ENCODE results near the gene ZNF384.

The ZNF384 gene

DNA sequence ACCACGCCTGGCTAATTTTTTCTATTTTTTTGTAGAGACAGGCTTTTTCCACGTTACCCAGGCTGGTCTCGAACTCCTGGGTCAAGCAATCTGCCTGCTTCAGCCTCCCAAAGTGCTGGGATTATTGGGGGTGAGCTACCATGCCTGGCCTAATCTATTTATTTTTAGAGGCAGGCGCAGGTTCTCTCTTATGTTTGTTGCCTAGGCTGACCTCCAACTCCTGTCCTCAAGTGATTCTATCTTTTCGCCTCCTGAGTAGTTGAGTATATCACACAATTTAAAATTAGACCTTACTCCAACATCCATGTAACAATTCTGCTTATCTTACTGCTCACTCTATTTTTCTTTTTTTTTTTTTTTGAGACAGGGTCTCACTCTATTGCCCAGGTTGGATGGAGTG is 35.2 kb downstream of the ZNF384 start:
- DNase-seq (ENCODE audit: low read depth in 1 of 2, low spot score in 1 of 2), result no peak

DNA sequence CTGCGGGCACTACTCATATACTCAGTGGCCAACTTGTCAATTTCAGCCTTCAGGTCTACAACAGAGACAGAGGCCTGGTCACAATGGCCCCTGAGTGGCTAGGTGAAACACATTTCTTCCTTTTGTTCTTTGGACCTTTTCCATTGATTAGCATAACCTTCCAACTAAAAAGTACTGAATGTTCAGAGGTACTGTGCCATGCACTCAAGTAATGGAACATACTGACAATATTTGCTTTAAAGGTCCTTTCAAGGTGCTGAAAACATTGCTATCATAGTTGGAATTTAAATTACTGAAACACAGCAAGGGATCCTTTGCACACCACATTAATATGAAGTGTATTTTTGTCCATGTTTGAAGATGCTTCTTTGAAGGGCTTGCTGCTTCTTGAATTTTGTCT is 35.8 kb downstream of the ZNF384 start:
- no peak for DNase-seq (ENCODE audit: low read depth in 1 of 2, low spot score in 1 of 2)

DNA sequence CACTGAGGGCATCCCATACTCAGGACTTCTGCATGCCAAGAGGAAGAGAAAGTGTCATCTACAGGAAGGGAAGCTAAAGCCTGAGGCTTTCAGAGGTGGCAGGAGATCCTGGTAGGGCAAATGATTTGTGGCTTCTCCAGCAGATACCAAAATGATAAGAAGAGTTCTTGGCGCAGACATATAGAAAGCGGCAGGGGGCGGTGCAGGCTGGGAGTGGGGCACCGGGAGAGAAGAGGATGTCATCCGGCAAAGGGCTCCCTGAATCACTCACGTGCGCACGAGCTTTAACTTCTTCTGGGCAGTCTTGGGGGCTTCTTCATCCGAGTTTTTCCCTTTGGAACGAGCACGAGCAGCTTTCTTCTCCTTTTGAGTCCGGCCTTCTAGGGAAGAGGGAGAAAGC is 36.8 kb downstream of the ZNF384 start:
- no peak for DNase-seq (ENCODE audit: low read depth in 1 of 2, low spot score in 1 of 2)

DNA sequence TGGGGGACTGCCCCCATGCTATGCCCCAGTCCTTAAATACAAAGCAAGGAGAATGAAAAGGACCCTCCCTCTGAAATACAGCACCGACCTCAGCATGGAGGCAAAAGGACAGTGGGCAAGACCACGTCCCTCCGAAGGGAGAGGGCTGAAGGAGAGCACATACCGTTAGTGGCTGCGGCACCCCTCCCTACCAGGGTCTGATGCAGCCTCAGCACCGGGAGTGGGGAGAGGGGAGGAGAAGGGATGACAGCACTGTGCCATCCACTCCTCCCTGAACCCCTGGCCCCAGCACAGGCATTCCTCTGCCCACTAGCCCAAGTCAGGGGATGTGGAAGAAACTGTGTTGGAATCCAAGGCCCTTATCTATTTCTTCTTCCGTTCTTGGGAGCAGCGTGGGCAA is 38.3 kb downstream of the ZNF384 start:
- no peak for DNase-seq (ENCODE audit: low read depth in 1 of 2, low spot score in 1 of 2)

DNA sequence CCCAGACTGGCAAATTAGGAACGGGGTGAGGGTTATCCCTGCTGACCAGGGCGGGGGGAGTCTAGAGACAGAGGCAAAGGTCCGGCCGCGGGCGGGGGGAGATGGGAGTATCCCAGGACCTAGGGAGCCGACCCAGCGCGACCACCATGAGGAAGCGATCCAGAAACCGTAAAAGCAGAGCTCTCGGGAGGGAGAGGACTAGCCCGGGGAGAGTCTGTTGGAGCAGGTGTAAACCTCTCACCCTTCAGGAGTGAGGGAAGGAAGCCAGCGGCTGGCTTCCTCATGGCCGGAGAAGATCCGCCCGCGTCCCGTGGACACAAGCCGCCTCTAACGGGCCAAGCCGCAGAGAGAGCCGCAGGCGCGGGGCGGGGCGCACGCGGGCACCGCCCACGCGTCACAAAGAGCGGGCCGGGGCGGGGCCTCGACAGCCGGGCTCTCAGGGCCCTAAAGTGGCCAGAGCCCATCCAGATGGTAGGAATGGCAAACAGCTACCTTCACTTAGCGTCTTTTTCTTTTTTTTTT is 42.0 kb downstream of the ZNF384 start, which contains the start of gene ACRBP:
Gene ACRBP, minus strand, starts transcription at position 350 of the 522 bp plus-strand sequence. Its CDS starts 66 bp downstream, at position 284.
- no peak for DNase-seq (ENCODE audit: low read depth in 1 of 2, low spot score in 1 of 2)

DNA sequence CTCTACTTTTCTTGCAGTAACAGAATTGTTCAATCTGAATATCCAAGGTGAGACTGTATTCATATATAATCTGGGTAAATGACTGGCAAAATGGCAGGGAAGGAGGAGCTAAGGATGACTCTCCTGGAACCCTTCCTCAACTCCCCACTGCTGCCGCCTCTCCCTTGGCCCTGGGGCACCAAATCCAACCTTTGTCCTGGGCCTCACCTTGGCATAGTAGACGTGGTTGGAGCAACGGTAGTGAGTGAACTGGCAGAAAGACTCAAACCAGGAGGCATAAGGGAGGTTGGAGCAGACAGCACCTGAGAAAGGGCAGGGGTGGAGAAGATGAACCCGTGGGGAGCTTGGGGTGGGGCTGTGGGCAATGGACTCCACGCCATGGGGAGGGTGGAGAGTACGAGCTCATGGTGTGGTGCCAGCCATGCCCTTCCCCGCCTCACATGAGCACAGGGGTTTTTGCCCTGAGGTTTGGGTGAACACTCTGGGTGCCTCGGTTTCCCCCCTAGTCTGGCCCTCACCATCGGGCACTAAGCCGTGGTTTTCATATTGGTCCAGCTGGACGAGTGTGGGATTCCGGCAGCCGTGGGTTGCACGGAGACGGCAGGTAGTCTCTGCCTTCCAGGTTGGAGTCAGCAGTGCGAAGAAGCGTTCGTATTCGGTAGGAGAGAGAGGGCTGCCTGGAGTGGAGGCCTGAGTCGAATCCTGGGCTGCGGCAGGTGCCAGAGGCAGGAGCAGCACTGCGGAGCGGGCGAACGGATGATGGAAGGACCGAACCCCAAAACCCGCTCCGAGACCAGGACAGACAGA is 42.7 kb downstream of the ZNF384 start:
- DNase-seq (ENCODE audit: low read depth in 1 of 2, low spot score in 1 of 2), result no peak

DNA sequence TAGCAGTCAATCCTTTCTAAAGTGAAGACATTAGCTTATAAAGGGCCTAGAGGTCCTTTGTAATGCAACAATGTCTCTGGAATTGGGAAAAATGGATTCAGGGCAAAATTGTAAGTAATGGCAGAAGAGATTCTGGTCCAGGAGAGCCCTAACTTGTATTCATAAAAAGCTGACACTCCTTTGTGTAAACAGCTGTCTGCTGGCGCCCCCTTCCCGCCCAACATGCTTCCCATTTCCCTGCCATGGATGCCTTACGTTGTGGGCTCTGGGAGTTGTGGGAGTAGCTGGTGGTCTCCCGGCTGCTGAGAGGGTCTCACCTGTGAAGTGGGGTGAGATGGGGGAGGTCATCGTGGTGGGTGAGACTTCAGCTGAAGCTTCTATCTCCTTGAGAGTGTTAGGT is 44.3 kb downstream of the ZNF384 start:
- no peak for DNase-seq (ENCODE audit: low read depth in 1 of 2, low spot score in 1 of 2)

DNA sequence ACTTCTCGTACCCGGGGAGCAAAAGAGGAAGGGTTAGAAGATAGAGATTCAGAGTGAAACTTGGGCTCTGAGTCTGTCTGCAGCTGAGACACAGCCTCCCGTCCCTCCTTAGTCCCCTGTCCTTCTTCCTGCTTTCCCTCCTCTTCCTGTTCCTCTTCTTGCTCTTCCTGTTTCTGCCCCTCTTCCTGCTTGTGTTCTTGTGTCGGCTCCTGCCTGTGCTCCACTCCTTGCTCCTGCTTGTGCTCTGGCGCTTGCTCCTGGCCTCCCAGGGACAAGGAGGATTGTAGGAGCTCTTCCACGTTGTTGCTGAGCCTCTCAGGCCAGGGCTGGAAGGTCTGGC is 44.9 kb downstream of the ZNF384 start:
- DNase-seq (ENCODE audit: low read depth in 1 of 2, low spot score in 1 of 2), result no peak

DNA sequence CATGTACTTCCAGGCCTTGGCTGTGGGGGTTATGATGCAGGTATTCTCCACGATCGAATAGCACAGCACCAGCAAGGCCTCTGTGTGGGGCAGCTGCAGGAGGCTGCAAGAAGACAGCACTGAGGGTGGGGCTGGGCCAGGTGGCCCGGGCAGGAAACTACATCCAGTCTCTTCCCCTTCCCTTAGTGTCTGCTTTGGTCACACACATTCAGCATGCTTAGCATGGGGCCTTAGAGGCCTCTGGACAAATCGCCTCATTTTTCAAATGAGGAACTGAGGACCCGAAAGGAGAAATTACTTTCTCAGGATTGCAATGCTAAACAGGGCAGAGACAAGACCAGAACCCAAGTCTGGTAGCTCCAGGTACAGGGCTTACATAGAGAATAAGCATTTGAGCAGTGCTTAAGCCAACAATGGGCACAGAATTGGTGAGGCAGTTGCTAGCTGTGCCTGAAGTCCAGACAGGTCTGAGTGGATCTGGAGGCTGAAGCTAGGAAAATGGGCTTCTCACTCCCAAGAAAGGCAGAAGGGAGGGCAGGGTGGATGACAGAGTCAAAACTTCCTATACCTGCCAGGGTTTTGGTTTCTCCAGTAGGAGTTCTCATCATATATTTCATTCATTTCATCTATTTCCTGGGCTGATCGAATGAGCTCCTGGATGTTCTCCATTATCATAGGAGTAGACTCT is 45.5 kb downstream of the ZNF384 start:
- DNase-seq (ENCODE audit: low read depth in 1 of 2, low spot score in 1 of 2), result no peak

DNA sequence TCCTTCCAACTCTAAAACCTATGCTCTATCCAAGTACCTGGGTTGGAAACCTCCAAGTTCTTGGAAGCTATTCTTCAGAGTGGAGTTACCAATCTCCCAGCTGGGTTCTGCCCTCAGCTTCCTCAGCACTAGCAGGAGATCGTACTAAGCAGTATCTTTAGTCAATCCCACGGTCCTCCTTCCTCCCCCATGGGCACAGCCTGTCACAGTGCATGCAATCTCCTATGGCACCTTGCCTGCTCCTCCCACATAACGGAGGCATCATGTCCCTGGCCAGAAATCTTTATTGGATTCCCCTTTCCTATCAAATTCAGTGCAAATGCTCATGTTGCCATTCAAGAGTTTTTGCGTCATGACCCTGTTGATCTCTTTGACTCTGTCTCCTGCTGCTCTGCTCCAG is 48.0 kb downstream of the ZNF384 start:
- no peak for DNase-seq (ENCODE audit: low read depth in 1 of 2, low spot score in 1 of 2)

DNA sequence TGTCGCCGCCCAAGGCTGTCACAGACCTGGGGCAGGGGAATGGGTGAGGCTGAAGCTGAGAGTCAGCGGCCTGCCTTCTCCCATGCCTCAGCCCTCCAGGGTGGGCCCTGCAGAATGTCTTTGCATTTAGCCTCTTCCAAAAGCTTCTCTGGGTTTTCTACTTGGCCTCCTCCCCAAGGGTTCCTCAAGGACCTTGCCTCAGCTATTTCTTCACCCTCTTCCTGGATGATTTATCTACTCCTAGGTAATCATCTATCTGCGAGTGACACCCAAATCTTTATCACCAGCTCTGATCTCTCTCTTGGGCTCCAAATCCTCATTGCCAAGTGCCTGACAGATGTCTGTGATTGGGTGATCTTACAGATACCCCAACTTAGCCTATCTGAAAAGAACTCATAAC is 48.7 kb downstream of the ZNF384 start:
- no peak for DNase-seq (ENCODE audit: low read depth in 1 of 2, low spot score in 1 of 2)

DNA sequence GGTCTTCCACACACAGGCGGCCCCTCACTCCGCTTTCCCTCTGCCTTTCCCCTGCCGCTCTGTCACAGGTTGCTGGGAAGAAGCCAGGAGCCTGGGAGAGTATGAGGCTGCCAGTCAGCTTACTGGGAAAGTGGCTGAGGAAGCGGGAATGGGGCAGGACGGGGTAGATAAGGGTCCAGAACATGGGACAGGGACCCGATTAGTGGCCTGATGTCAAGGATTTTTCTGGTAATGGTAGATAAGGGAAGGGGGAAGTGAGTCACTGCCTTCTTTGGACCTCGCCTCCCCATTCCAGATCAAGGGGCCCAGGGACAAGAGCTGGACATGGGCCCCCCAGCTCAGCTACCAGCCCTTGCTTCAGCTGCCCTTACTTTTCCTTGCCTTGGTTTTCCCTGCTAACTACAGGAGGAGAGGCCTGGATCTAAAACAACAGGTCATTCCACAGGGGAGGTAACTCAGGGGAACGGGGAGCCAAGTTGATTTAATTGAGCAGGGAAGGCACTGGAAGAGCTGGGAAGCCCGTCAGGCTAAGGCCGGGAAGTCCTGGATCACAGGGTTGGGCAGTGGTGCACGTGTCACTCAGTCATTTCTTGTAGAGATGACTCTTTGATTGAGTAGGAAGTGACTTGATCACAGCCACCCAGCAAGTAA is 49.9 kb downstream of the ZNF384 start:
- no peak for DNase-seq (ENCODE audit: low read depth in 1 of 2, low spot score in 1 of 2)

DNA sequence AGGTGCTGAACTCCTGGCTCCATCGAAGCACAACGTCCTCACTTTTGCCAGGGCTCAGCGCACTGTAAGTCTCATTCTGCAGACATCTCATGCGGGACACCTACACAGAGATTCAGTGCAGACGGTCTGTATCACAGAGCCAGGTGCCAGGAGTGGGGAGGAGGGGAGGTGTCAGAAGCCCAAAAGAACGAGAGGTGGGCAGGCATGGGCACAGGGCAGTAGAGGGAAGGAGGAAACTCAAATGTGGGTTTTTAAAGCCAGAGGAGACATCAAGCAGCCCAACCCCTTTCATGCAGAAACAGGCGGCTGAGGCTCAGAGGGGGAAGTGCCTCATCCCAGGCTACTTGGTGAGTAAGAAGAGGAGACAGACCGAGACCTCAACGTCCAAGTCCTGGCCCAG is 50.9 kb downstream of the ZNF384 start:
- DNase-seq (ENCODE audit: low read depth in 1 of 2, low spot score in 1 of 2), result no peak

DNA sequence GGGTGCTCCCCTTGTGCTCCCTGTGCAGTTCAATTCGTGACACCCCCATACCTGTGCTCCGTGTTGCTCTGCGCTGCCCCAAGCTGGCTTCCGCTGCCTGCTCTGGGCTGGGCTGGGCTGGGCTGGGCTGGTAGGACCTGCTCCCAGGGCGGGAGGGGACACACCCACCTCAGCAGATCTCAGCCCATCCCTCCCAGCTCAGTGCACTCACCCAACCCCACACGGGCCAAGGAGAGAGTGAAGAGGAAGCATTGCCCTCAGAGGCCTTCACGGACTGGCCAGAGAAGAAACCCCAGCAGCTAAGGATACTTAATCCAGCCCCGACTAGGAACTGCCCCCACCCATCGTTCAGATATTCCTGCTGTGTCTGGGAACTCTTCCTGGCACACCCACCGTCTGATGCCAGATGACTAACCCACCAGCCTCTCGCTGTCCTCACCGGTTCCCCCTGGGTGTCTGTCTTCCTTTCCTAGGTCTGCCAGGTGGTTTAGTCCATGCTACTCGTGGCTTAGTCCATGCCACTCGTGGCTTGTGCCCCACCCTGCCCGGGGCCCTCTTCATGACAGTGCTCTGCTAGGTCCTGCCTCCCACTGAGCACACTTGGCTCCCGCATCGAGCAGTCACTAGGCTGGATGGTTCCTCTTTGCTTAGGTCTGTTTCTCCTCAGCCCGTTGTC is 53.2 kb downstream of the ZNF384 start, which contains the start of gene LPAR5:
Gene LPAR5, minus strand, starts transcription at position 104 of the 676 bp plus-strand sequence. CDS start 14,711 bp downstream, outside the sequence.
- DNase-seq (ENCODE audit: low read depth in 1 of 2, low spot score in 1 of 2), result no peak

DNA sequence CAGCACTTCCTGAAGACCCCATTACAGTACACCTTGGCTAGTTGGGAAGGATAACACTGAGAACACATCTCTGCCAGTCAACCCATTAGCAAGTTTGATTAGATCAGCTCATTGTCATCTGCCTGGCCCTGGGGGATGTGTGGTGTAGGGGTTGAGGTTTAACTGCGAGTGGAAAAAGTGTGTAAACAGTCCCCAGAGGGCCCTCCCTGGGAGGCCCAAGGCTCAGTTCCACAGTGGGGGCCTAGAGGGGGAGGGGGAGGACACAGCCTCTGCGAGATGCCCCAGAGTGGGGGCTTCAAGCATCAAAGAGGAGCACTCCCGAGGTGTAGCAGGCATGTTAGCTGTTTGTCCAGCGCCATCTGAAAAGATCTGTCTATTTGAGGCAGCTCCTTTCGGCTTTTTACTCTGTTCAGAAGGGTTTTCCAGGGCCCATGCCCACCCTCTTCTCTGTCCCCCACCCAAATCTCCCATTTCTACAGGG is 53.8 kb downstream of the ZNF384 start:
- no peak for DNase-seq (ENCODE audit: low read depth in 1 of 2, low spot score in 1 of 2)

DNA sequence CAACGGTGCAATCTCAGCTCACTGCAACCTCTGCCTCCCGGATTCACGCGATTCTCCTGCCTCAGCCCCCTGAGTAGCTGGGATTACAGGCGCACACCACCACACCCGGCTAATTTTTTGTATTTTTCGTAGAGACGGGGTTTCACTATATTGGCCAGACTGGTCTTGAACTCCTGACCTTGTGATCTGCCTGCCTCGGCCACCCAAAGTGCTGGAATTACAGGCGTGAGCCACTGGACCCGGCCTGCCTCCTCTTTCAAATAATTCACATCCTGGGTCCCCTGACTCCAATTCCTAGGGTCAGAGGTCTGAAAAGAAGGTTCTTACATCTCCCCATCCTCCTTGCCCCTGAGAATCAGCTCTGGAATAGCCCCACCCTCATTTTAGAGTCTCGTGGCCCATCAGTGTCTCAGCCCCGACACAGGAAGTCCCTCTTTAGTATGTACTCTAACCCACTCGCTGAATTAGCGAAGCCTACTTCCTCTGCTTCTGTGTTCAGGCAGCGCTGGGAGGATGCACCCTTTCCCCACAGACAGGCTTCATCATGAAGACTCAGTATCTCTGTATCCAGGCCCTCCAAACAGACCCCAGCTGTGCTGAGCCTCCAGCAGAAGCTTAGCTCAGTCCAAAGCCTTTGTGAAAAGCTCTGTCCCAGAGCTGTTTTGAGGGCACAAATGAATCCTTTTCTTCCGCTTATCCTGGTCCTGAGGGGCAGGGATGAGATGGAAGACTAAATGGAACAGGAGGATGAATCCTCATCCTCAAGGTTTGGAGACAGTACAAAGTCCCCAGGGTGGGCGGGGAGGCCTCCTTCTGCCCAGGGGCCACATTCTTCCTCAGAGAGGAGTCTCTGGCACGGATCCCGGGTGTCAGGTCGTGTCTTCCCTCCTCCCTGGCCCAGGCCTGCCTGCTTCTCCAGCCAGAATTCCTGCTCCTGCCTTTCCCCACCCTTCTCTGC is 56.9 kb downstream of the ZNF384 start:
- DNase-seq (ENCODE audit: low read depth in 1 of 2, low spot score in 1 of 2), result peak in 1 of 2 donors; percentile 25

DNA sequence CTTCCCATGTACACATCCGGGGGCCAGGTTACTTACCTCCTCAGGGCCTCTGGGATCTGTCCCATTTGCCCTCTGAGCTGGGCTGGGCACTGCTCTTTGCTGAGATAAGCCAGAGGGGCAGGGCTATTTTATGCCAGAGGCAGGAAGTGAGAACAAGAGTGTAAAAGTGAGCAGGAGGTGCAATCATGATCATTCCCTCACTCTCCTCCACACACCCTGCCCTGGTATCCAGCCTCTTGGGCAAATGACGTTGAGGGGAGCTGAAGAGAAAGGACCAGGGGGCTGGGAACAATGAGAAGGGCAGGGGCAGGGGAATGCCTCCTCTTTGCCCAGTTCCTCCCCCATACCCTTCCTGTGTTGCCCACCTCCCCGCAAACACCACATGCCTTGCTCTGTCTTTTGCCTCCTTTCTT is 57.6 kb downstream of the ZNF384 start:
- no peak for DNase-seq (ENCODE audit: low read depth in 1 of 2, low spot score in 1 of 2)

DNA sequence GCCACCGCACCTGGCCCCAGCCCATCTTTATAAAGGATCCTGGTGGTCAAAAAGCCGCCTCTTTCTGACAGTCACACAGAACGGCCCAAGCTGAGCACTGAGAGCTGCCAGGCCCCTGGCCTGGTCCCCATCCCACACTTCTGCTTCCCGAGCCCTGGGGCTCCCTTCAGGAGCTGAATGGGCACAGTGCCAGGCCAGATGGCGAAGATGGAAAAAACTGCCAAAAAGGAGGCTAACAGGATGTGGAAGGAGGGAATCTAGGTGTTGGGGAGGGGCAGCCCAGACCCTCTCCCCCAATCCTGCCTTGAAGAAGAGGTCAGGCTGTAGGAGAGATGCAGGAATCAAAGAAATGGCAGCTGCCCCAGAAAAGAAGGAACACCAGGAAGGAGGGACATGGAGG is 58.4 kb downstream of the ZNF384 start:
- no peak for DNase-seq (ENCODE audit: low read depth in 1 of 2, low spot score in 1 of 2)

DNA sequence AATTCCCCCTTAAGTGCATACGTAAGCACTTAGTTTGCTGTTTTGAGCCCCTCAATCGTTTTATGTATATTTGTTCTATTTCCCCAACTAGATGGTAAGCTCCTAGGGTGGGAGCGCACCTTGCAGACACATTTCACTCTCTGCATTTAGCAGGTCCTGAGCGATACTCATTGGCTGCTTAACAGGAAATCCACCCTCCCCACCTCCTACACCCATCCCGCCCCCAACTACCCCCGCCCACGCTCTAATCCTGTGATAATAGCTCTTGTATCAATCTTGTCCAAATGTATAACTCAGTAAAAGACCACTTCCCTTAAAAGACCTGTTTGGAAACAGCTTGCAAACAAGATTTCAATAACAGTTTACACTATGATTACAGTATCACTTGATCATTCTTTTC is 61.6 kb downstream of the ZNF384 start:
- no peak for DNase-seq (ENCODE audit: low read depth in 1 of 2, low spot score in 1 of 2)
